H1 (cell line): ENCODE results near the gene EPHA3. TPM values are rescaled to one million over a fixed set of nuclear protein-coding genes. Genes with fewer than 3 reads are reported as not detected.

Source experiments
- BCL11A ChIP-seq, 2 experiments: IDR thresholded peaks; one replicate each; pipeline ENCODE4 v1.6.1; 2011; ENCODE audit warnings: low read depth in 2 of 2, low read length in 2 of 2, mild to moderate bottlenecking in 2 of 2
- HDAC2 ChIP-seq, 2 experiments: fragments of 300-600 bp in 1 of 2; sonication (generic) in 1 of 2; IDR thresholded peaks; 2 replicates each; pipeline ENCODE4 v1.6.1; 2011 to 2012; ENCODE audit warnings: low read depth in 2 of 2, low read length in 2 of 2, mild to moderate bottlenecking in 2 of 2, moderate library complexity in 2 of 2, borderline replicate concordance in 1 of 2, inconsistent platforms in 1 of 2
- POLR2AphosphoS5 ChIP-seq: IDR thresholded peaks from 2 replicates; pipeline ENCODE4 v1.6.1; 2011; ENCODE audit warnings: low read depth, low read length
- TEAD4 ChIP-seq: IDR thresholded peaks from 2 replicates; pipeline ENCODE4 v1.6.1; 2012; ENCODE audit warnings: low read depth, low read length, inconsistent platforms, mixed read lengths
- polyA plus RNA-seq, 7 experiments: library from polyadenylated mRNA; depleted of rRNA in 3 of 7; stranded (reverse) in 5 of 7; unstranded in 2 of 7; fragments of >200 nt in 5 of 7; fragments of 200-250 nt in 2 of 7; gene quantifications; 1 replicate in 5 of 7; 2 replicates in 1 of 7; 4 replicates in 1 of 7; pipeline versions ENCODE4 v1.2.1 to v1.2.3, GENCODE V29; 2011 to 2013; ENCODE audit warnings: missing spikeins in 2 of 7, mixed read lengths in 2 of 7
- total RNA-seq: library from RNA; stranded (reverse); fragmentation: NEBNext Ultra II Directional; extraction: Animal tissue kit (Norgen Biotek cat#: 25700); gene quantifications from 2 replicates; pipeline ENCODE4 v1.2.1, GENCODE V29; 2021
- TF ChIP-seq, protein P1 (sequence below), 3 experiments: IDR thresholded peaks; 1 replicate in 2 of 3; 2 replicates in 1 of 3; pipeline versions ENCODE4 v1.5.1 to v1.6.1; 2011; ENCODE audit warnings: low read length in 3 of 3, mild to moderate bottlenecking in 3 of 3, inconsistent platforms in 2 of 3, low read depth in 1 of 3, moderate library complexity in 1 of 3; ENCODE audit not compliant: insufficient read depth in 1 of 3; ENCODE audit errors: control extremely low read depth in 1 of 3

The EPHA3 gene
- total and polyA plus RNA-seq, 2 of the 8 experiments (the other 6 are each of a cell fraction or from before 2014, with no cell fraction given) = 0.09 to 0.22 TPM

GRCh38 chr3:89079944-89080343 lies 27.5 kb upstream of the EPHA3 start (continued):
- TF ChIP-seq TEAD4 (no peak), BCL11A (IDR thresholded peaks at IDR 0.05; ENCODE audit: low read depth in 2 of 2, low read length in 2 of 2) (no peak), HDAC2 (IDR thresholded peaks at IDR 0.05; ENCODE audit: borderline replicate concordance in 1 of 2, low read depth in 2 of 2, low read length in 2 of 2) (no peak), POLR2AphosphoS5 (no peak)
- TF ChIP-seq, protein P1, sequence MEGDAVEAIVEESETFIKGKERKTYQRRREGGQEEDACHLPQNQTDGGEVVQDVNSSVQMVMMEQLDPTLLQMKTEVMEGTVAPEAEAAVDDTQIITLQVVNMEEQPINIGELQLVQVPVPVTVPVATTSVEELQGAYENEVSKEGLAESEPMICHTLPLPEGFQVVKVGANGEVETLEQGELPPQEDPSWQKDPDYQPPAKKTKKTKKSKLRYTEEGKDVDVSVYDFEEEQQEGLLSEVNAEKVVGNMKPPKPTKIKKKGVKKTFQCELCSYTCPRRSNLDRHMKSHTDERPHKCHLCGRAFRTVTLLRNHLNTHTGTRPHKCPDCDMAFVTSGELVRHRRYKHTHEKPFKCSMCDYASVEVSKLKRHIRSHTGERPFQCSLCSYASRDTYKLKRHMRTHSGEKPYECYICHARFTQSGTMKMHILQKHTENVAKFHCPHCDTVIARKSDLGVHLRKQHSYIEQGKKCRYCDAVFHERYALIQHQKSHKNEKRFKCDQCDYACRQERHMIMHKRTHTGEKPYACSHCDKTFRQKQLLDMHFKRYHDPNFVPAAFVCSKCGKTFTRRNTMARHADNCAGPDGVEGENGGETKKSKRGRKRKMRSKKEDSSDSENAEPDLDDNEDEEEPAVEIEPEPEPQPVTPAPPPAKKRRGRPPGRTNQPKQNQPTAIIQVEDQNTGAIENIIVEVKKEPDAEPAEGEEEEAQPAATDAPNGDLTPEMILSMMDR (IDR thresholded peaks at IDR 0.05; ENCODE audit: control extremely low read depth in 1 of 3, insufficient read depth in 1 of 3, low read depth in 1 of 3, low read length in 3 of 3) = no peak
